Progenitor cell of endocrine pancreas (in vitro differentiated cells): ENCODE results near the gene TREX2. TPM values are rescaled to one million over a fixed set of nuclear protein-coding genes. Genes with fewer than 3 reads are reported as not detected.

ENCODE experiments used
- DNase-seq: peaks from one replicate; pipeline ENCODE4 v3.0.0; 2021; ENCODE audit warnings: low spot score; ENCODE audit not compliant: unreplicated experiment
- H3K27ac Mint-ChIP-seq: 2 replicates; pipeline ENCODE4 v1.8.0; 2021; ENCODE audit warnings: mild to moderate bottlenecking, moderate library complexity, mixed read lengths
- H3K27me3 Mint-ChIP-seq: 2 replicates; pipeline ENCODE4 v1.8.0; 2021; ENCODE audit warnings: mixed read lengths
- H3K36me3 Mint-ChIP-seq: 2 replicates; pipeline ENCODE4 v1.8.0; 2022; ENCODE audit warnings: mixed read lengths; ENCODE audit not compliant: insufficient read depth
- H3K4me1 Mint-ChIP-seq: 2 replicates; pipeline ENCODE4 v1.8.0; 2021; ENCODE audit warnings: low read depth, mixed read lengths
- H3K4me3 Mint-ChIP-seq: 2 replicates; pipeline ENCODE4 v1.8.0; 2021; ENCODE audit warnings: low read depth, mild to moderate bottlenecking, moderate library complexity, mixed read lengths
- H3K9me3 Mint-ChIP-seq: 2 replicates; pipeline ENCODE4 v1.8.0; 2021; ENCODE audit warnings: low read depth, mixed read lengths
- total RNA-seq: library from RNA; stranded (reverse); gene quantifications from 2 replicates; pipeline ENCODE4 v1.2.1, GENCODE V29; 2021
- TF ChIP-seq, protein P1 (sequence below): fragments of 200-600 bp; sonication (generic); IDR thresholded peaks from one replicate; pipeline ENCODE4 v1.5.0; 2021; ENCODE audit warnings: antibody characterized with exemption, mild to moderate bottlenecking; ENCODE audit not compliant: unreplicated experiment

The TREX2 gene
- total RNA-seq, 1 donor from 2014 or later, result 0.41 TPM

DNA sequence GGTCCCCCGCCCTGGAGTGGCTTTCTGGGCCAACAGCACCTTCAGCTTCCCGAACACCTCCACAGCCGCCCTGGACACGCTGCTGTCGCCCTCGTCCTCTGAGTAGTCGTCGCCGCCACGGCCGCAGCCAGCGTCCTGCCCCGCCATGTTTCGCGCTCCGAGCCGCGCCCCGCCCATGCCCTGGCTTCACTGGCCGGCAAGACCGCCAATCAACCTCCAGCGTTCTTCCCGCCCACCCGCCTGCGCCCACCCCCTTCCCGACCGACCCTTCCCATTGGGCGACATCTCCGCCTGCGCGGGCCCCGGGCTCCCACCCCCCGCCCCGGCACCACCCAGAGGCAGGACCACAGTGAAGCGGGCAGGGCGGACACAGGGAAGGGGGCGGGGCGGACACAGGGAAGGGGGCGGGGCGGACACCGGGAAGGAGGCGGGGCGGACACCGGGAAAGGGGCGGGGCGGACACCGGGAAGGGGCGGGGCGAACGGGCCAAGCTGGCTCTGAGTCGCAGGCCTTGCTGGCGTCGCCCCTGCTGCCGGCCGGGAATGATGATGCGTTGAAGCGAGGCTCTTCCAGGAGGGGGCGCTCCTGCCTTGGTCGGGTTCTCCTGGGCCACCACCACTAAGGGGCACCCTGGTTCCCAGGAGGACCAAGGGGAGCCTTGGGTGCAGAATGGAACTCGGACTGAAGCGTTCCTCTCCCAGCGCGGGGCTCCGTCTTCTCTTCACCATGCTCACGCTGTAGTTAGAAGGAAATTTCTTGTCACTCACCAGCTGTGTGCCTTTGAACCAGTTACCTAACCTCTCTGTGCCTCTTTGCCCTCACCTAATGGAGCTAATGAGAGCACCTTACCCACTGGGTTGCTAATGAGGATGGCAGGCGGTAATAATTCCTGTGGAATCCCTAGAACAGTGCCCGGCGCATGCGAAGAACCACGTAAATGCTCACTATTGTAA, 24.8 kb upstream of the TREX2 start, which contains the start of gene HAUS7:
HAUS7 (minus strand) TSS at position 166 of the 953 bp plus-strand sequence; CDS start at position 147, 19 bp downstream.
- TF ChIP-seq, protein P1, sequence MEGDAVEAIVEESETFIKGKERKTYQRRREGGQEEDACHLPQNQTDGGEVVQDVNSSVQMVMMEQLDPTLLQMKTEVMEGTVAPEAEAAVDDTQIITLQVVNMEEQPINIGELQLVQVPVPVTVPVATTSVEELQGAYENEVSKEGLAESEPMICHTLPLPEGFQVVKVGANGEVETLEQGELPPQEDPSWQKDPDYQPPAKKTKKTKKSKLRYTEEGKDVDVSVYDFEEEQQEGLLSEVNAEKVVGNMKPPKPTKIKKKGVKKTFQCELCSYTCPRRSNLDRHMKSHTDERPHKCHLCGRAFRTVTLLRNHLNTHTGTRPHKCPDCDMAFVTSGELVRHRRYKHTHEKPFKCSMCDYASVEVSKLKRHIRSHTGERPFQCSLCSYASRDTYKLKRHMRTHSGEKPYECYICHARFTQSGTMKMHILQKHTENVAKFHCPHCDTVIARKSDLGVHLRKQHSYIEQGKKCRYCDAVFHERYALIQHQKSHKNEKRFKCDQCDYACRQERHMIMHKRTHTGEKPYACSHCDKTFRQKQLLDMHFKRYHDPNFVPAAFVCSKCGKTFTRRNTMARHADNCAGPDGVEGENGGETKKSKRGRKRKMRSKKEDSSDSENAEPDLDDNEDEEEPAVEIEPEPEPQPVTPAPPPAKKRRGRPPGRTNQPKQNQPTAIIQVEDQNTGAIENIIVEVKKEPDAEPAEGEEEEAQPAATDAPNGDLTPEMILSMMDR, result peak; percentile 68
- no peak within 1 kb of the TSS for H3K27ac Mint-ChIP-seq

DNA sequence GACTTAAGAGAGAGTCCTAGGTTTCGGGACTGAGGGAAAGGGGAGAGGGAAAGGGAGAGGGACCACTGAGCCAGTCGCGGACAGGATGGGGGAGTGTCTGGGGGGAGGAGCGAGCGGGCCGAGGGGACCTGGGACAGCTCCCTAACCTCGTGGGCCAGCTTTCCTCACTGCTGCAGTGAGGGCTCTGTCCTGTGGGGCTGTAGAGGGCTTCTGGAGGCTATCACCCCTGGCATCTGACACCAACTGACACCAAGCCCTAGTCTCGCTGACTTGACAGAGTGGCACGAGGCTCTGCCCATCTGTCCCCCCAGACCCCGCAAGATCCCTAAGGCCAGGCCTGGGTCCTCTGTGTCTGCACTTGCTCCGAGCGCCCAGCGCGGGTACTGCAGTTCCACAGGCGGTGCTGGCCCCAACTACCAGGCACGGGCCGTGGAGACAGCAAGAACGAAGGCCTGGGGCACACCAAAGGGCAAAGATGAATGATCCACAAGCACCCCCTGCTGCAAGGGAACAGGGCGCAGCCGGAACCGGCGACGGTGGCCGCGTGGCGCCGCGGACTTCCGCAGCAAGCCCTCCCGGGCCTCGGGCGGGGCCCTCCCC, 24.1 kb upstream of the TREX2 start:
- H3K4me3 Mint-ChIP-seq, result peak overlapping the region; percentile 78
- no peaks in the 10 kb centered on the region for H3K4me1 Mint-ChIP-seq
- no peak for DNase-seq
- H3K27me3 Mint-ChIP-seq, result peaks cover 2% of the 10 kb centered on the region
- TF ChIP-seq, protein P1, result no peak
- H3K36me3 Mint-ChIP-seq, result no peaks in the 10 kb centered on the region
- H3K27ac Mint-ChIP-seq, result no peak overlapping the region
- no peaks in the 10 kb centered on the region for H3K9me3 Mint-ChIP-seq

More for the DNA sequence above, 24.8 kb upstream of the TREX2 start, which contains the start of gene HAUS7:
- DNase-seq, result peak; percentile 67
- Mint-ChIP-seq H3K4me1 (no peaks in the 10 kb centered on the region), H3K9me3 (no peaks in the 10 kb centered on the region), H3K27me3 (peaks cover 5% of the 10 kb centered on the region), H3K4me3 (peak within 1 kb of the TSS; percentile 78), H3K36me3 (no peaks in the 10 kb centered on the region)

DNA sequence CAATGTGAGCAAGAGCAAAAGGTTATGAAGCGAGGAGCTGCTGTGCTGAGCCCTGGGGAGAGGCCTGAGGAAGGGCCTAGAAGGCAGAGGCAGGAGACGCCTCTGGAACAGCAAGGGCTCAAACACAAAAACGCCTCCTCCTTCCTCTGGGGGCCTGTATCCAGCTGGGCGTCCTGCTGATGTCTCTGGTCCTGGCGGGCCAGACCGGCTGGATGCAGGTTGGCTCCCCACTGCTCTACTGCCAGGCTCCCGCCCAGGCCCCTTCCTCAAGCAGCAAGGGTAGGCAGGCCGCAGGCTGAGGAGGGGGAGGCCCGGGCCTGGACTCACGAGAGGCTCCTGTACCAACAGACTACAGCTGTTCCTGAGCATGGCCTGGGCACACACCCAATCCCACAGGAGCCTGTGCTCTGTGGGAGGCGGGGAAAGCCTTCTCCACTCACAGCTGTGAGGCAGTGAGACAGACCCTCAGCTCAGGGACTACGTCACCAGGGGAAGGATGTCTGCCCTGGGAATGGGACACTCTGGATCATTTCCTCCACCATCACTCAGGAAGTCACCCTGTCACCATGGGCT, 22.2 kb upstream of the TREX2 start:
- H3K4me1 Mint-ChIP-seq, result no peaks in the 10 kb centered on the region
- no peak for DNase-seq
- no peak overlapping the region for H3K27ac Mint-ChIP-seq
- H3K4me3 Mint-ChIP-seq, result no peak overlapping the region
- TF ChIP-seq, protein P1, result no peak
- H3K9me3 Mint-ChIP-seq, result peaks cover 3% of the 10 kb centered on the region
- H3K27me3 Mint-ChIP-seq, result no peaks in the 10 kb centered on the region
- H3K36me3 Mint-ChIP-seq, result peaks cover 1% of the 10 kb centered on the region

DNA sequence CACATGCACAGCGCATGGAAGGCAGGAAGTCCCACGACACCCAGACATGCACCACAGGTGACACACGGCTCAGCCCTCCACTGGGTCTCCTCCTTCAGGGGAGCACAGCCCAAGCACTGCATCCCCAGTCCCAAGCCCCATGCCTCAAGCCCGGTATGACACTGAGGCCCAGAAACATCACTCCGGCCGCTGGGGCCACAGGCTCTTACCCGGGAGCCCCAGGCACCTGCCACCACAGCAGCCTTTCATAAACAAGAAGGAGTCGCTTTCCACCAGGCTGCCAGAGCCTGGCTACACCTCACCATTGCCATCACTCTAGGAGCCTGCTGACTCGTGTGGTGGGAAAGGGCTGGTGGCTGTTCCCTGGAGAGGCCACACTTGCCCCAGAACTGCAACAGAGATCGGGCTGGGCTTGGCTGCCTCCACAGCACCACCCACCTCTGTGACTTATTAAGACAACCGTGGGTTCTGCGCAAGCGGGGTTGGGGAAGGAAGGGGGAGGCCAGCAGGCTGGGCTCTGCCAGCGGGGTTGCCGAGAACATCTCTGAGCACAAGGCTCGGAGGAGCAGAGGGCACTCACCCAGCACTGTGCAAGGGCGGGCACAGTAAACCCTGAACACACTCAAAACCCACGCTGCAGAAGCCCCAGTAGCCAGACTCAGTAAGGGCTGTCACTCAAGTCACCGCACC, 20.0 kb upstream of the TREX2 start:
- no peak overlapping the region for H3K27ac Mint-ChIP-seq
- TF ChIP-seq, protein P1, result no peak

More for the DNA sequence above, 20.0 kb upstream of the TREX2 start:
- no peak for DNase-seq
- H3K4me1 Mint-ChIP-seq, result no peaks in the 10 kb centered on the region
- H3K4me3 Mint-ChIP-seq, result no peak overlapping the region
- H3K36me3 Mint-ChIP-seq, result peaks cover 3% of the 10 kb centered on the region
- H3K9me3 Mint-ChIP-seq, result peaks cover 3% of the 10 kb centered on the region
- H3K27me3 Mint-ChIP-seq, result no peaks in the 10 kb centered on the region
